MV-4-11 (cell line): Measurements from ENCODE around the gene ESRRA.
"Not testable (repeated sequence)": the region's sequence is repeated elsewhere in the genome, so short reads cannot be mapped to it uniquely, and the experiment has no call there.

ENCODE experiments used
- DNase-seq: peaks from one replicate; lab custom pipeline; 2025; lab: John Stamatoyannopoulos, UW

ESRRA gene

DNA sequence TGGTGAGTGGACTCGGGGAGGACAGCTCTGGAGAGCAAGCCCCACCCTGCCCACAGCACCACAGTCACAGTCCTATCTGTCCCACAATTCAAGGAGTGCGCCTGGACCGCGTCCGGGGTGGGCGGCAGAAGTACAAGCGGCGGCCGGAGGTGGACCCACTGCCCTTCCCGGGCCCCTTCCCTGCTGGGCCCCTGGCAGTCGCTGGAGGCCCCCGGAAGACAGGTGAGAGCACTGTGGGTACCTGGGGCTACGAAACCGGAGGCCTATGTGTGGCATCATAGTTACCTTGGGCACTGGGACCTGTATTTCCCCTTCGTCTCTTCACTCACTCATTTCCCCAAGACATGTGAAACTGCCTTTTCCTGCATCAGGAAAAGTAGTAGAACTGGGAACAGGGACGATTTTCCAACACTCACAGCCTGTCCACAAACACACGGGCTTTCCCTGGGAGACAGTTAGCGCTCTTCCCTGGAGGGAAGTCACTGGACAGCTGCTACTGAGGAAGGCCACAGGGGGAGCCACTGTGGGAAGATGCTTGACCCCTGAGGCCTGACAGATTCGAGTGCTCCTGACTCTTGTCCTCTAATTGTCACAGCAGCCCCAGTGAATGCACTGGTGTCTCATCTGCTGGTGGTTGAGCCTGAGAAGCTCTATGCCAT, 9.0 kb downstream of the ESRRA start:
- no peak for DNase-seq

DNA sequence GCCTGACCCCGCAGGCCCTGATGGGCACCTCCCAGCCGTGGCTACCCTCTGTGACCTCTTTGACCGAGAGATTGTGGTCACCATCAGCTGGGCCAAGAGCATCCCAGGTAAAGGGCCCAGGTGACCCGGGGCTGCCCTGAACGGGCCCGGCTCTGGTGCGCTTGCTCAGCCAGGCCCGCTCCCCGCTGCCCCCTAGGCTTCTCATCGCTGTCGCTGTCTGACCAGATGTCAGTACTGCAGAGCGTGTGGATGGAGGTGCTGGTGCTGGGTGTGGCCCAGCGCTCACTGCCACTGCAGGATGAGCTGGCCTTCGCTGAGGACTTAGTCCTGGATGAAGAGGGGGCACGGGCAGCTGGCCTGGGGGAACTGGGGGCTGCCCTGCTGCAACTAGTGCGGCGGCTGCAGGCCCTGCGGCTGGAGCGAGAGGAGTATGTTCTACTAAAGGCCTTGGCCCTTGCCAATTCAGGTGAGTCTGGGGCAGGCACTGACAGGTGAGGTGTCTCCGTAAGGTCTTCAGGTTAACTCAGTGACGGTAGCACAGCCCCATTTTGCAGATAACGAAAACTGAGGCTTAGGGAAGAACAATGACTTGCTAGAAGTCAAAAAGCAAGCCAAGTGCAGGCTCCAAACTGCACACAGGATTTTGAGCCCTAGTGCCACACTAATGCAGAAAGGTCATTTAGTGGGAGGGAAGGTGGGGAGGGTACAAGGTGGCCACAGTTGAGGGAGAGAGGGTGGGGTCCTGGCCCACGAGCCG, 9.7 kb downstream of the ESRRA start:
- DNase-seq, result no peak

DNA sequence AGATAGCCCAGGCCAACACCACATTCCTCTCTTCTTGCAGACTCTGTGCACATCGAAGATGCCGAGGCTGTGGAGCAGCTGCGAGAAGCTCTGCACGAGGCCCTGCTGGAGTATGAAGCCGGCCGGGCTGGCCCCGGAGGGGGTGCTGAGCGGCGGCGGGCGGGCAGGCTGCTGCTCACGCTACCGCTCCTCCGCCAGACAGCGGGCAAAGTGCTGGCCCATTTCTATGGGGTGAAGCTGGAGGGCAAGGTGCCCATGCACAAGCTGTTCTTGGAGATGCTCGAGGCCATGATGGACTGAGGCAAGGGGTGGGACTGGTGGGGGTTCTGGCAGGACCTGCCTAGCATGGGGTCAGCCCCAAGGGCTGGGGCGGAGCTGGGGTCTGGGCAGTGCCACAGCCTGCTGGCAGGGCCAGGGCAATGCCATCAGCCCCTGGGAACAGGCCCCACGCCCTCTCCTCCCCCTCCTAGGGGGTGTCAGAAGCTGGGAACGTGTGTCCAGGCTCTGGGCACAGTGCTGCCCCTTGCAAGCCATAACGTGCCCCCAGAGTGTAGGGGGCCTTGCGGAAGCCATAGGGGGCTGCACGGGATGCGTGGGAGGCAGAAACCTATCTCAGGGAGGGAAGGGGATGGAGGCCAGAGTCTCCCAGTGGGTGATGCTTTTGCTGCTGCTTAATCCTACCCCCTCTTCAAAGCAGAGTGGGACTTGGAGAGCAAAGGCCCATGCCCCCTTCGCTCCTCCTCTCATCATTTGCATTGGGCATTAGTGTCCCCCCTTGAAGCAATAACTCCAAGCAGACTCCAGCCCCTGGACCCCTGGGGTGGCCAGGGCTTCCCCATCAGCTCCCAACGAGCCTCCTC, 10.6 kb downstream of the ESRRA start:
- not testable (repeated sequence) for DNase-seq

DNA sequence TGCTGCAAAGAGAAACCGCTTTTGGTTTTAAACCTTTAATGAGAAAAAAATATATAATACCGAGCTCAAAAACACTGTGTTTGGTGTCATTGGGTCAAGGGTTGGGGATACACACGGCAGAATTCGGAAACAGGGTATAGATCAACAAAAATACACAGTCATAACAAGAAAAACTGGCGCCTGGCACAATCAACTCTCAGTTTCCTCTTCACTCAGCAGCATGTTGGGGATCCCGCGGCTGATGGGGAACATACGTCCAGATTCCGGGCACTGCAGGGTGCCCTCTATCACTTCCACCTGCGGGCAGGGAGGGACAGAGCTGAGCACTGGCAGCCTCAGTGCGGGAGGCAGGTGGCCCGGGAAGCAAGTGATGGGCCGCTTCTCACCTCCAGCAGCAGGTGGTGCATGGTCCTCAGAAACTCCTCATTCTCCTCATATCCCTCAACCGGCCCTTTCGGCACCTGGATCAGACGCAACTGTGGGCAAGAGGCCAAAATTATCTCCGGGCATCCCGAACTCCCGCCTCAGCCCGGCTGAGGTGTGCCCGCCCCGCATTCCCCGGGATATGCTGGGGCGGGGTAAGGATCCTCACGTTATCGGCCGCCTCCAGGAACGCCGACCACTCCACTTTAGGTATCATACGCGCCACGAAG, 11.5 kb downstream of the ESRRA start:
- peak; percentile 48 for DNase-seq

DNA sequence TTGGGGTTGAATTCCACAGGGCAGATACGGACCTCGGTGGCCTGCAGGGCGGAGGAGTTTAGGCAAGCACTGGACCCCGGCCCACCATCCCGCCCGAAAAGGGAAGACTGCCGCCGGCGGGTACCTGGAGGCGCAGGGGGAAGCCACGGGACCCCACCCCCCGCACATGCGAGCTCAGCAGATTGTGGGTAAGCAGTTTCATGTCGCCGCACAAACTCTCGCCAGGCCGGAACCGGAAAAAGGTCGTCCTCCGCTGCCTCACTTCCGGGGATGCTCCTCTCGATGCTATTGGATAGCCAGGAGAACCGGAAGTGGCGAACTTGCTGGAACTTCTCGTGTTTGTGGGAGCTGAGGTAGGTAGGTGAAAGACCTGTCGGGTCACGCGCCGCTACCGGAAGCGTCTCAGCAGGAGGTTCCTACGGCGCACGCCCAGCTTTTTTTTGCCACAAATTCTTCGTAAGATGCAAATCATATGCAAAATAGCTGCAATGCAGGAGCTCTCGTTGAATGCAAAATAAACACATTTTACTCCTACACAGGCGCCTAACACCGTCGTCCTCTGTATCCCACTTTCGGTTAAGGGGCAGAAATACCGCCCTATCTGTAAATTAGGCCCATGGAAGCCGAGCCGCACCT, 12.1 kb downstream of the ESRRA start, which contains the start of gene TRMT112:
TRMT112 (minus strand) TSS at position 235 of the 636 bp plus-strand sequence; CDS start at position 202, 33 bp downstream.
- DNase-seq, result peak; percentile 98

DNA sequence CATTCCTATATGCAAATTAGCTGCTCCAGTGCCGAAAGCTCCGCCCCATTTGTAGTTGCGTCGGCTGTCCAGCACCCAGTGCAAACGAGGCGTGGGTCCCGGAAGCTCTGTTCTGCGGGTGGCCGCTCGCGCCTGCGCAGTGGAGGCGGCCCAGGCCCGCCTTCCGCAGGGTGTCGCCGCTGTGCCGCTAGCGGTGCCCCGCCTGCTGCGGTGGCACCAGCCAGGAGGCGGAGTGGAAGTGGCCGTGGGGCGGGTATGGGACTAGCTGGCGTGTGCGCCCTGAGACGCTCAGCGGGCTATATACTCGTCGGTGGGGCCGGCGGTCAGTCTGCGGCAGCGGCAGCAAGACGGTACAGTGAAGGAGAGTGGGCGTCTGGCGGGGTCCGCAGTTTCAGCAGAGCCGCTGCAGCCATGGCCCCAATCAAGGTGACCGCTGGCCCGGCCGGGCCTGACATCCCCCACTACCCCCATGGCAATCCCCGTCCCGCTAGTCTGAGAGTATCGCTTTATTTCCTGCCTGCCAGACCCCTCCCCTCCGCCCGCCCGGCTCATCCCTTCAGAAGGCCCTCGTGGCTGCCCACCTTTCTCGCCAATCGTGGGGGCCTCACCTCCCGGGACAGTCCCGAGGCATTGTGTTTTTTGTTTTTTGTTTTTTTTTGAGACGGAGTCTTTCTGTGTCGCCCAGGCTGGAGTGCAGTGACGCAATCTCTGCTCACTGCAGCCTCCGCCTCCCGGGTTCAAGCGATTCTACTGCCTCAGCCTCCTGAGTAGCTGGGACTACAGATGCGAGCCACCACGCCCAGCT, 12.8 kb downstream of the ESRRA start, which contains the start of gene PRDX5:
PRDX5 (plus strand) TSS at position 161 of the 805 bp plus-strand sequence; CDS start at position 256, 95 bp downstream.
- DNase-seq, result peak; percentile 97

DNA sequence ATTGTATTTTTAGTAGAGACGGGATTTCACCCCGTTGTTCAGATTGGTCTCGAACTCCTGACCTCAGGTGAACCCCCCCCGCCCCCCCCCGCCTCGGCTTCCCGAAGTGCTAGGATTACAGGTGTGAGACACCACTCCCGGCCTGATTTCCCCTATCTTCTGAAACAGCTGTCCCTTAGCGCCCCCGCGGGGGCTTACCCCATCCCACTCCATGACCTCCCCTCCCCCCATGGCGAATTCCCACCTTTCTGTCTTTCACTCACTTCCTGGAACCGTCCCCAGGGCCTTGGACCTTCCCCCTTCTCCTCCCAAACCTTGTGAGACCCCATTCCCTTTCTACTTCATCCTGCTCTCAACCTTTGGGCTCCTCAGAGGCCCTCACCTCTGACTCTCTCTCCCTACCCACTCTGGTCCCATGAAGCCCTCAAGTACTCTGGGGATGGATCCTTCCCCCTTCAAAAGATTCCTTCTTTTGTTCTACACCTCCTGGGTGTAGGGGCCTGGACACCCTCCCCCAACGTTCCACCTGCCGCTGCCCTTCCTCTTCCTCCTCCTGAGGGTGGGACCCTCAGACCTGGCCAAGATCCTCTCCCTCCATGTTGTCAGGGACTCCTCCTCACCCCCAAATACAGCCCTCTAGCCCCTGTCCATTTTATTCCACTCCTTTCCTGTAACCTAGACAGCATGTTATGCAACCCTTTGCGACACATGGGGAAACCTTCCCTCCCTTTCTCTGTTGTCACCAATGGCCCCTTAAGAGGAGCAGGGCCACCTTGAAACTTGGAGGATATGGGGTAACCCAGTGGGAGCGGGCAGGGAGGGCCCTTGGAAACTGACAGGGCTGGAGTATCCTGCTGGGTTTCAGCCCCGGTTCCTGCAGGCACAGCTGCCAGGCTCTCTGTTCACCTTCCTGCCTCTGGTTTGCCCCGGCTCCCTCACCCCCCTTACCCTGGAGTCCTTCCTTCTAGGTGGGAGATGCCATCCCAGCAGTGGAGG, 13.7 kb downstream of the ESRRA start:
- peak; percentile 55 for DNase-seq

DNA sequence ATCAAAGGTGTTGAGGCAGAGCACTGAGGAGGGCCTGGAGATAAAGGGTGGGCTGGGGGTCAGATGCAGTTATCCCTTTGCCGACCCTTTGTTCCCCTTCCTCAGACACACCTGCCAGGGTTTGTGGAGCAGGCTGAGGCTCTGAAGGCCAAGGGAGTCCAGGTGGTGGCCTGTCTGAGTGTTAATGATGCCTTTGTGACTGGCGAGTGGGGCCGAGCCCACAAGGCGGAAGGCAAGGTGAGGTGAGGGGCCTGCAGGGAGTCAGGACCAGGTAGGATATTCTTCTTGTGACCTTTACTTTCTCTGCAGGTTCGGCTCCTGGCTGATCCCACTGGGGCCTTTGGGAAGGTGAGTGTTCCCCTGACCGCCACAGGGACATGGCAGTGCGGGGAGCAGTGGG, 15.2 kb downstream of the ESRRA start:
- no peak for DNase-seq

DNA sequence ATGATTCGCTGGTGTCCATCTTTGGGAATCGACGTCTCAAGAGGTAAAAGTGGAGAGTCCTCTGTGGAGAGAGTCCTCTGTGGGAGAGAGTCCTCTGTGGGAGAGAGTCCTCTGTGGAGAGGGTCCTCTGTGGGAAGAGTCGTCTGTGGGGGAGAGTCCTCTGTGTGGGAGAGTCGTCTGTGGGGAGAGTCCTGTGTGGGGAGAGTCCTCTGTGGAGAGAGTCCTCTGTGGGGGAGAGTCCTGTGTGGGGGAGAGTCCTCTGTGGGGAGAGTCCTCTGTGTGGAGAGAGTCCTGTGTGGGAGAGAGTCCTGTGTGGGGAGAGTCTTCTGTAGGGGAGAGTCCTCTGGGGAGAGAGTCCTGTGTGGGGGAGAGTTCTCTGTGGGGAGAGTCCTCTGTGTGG, 15.7 kb downstream of the ESRRA start:
- DNase-seq, result no peak

DNA sequence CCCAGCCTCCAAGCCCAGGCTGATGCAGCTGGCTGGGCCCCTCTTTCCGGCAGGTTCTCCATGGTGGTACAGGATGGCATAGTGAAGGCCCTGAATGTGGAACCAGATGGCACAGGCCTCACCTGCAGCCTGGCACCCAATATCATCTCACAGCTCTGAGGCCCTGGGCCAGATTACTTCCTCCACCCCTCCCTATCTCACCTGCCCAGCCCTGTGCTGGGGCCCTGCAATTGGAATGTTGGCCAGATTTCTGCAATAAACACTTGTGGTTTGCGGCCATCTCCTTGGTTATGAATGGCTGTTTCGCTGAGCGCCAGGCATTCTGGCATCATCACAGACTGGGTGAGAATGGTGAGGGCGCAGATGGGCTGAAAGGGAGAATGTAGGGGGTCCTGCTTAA, 16.2 kb downstream of the ESRRA start:
- DNase-seq, result no peak

DNA sequence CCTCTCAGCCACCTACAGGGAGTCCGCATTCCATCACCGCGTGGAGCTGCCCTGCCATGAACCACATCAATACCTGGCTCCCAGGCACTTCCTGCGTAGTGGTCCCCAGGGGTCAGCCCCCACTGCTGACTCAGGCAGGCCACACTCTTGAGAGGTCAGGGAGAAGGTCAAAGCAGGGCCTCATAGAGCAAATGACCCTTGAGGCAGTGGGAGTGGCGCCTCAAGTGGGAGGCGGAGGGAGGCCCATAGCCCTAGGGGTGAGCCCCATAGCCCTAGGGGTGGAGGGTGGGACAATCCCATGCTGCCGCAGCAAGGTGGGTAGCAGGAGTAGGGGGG, 17.6 kb downstream of the ESRRA start:
- no peak for DNase-seq

DNA sequence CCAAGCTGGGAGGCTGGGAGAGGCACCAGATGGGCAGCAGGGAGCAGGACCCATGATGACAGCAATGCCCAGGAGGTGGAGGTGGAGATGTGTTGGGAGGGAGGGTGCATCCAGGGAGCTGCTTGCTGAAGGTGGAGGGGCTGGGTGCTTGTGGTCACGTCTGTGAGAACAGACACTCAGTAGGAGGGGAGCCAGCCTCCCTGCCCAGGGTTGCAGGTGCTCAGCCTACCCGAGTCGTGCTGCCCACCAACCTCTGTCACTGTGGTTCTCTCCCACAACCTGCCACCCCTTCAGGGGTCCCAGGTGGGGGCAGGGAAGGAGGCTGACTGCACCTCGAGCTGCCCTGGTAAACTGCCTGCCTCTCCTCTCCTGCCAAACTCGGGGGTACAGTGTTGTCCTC, 18.0 kb downstream of the ESRRA start:
- no peak for DNase-seq

DNA sequence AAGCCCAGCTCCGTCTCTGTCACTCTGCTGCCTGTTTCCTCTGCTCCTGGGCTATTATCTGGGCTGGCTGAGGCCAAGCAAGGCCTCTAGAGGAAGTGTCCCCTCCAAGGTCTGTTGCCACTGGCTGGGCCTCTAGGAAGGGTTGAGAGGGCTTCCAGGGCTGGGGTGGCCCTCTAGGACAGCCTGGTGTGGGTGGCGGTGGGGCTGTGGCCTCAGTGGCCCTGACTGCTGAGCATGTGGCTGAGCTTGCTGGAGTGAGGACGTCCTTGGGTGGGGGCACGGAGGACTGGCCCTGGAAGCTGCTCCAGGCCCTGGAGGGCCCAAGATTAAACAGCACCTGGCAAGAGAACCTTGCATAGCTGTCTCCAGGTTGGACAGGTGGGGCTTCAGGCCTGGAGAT, 18.7 kb downstream of the ESRRA start:
- not testable (repeated sequence) for DNase-seq

DNA sequence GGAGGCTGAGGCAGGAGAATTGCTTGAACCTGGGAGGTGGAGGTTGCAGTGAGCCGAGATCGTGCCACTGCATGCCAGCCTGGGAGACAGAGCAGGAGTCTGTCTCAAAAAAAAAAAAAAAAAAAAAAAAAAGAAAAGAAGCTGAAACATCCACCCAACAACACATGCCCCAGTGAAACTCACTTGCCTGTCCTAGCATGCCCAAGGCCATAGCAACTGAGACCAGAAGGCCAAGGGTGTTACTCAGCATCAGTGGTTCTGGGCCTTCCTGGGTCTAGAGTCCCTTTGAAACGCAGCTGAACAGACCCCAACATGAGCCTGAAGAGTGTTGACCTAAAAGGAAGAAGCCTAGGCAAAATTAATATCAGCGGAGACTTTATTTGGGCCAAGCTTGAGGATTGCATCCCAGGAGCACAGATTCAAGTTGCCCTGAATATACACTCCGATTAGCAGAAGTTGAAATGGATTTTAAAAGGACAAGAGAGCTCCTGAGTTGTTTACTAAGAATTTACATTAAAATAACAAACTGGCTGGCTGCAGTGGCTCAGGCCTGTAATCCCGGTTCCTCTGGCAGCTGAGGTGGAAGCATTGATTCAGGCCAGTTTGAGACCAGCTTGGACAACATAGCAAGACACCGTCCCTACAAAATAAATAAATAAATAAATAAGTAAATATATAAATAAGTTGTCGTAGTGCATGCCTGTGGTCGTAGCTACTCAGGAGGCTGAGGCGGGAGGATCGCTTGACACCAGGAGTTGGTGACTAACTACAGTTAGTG, 19.6 kb downstream of the ESRRA start:
- DNase-seq, result no peak

DNA sequence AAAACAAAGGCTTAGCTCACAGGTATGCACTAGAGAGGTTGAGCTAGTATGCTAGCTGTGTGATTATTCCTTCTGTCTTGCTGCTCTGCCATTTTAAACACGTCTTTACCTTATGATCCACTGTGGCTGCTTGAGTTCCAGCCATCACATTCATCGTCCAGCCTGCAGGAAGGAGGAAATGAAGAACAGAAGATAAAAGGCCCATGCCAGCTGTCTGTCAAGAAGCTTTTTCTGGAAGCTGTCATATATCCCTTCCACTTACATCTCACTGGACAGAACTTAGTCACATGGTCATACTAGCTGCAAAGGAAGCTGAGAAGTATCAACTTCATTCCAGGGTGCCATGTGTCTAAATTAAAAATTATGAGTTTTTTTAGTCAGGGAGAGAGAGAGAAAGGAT, 22.1 kb downstream of the ESRRA start:
- DNase-seq, result no peak

DNA sequence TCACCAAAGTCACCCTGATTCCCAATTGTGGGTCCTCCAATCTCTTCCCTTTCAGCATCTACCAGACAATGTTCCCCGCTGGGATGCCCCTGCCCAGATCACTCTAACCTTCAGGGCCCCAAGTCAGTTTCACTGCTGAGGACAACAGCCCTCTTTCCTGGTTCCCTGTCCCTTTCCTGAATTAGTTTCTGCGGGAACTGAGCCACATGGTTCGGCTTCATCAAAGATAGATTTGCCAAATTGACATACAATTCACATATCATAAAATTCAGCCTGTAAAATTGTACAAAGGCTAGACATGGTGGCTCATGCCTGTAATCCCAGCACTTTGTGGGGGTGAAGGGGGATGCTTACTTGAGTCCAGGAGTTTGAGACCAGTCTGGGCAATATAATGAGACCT, 22.7 kb downstream of the ESRRA start:
- DNase-seq, result no peak

DNA sequence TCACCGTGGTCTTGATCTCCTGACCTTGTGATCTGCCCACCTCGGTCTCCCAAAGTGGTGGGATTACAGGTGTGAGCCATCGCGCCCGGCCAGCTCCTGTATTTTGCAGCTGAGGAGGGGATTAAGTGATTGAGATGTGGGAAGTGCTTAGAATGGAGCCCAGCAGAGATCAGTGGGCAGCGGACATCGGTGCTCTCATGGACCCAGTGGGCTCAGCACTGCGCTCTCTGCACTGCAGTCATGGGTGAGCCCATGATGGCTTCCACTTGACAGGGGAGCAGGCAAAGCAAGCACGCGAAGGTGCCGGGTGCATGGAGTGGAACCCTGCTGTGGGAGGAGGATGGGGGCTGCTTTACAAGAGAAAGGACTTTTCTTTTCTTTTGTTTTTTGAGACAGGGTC, 25.6 kb downstream of the ESRRA start:
- no peak for DNase-seq

DNA sequence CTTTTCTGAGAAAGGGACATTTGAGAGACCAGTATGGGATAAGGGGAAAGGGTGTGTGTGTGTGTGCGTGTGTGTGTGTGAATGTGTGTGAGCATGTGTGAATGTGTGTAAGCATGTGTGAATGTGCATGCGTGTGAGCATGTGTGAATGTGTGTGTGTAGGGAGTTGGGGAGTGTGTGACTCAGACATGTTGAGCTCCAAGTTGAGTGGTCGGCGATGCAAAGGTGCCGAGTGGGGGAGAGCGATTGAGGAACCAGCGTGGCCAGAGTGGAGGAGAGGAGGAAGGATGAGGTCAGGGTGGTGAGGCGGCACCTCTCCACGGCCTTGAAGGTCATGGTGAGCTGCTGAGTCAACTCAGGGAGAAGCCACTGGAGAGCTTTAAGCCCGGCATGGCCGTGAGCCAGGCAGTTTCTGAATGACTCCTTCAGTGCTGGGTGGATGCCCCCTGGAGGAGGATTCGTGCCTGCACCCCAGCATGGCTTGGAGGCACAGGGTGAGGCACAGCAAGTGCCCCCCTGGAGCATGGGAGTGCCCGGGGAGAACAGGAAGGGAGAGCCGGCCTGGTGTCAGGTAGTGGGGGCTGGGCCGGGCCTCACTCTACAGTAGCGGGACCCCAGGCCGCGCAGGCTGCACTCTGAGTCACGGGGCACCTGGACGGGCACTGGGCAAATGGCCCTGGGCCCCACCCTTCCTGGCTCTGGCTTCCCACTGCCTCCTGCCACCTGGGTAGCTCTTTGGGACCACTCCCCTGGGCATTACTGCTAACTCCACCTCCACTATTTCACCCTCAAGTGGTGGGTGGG, 26.4 kb downstream of the ESRRA start:
- peak; percentile 99 for DNase-seq
